ENCODE measurements around the gene SUFU. TPM values are rescaled to one million over a fixed set of nuclear protein-coding genes. Genes with fewer than 3 reads are reported as not detected.
"Not testable (repeated sequence)": the region's sequence is repeated elsewhere in the genome, so short reads cannot be mapped to it uniquely, and the experiment has no call there.

The SUFU gene
- total RNA-seq, result 1 to 10 TPM; 2.3 to 5.4 (median 4.4) TPM

DNA sequence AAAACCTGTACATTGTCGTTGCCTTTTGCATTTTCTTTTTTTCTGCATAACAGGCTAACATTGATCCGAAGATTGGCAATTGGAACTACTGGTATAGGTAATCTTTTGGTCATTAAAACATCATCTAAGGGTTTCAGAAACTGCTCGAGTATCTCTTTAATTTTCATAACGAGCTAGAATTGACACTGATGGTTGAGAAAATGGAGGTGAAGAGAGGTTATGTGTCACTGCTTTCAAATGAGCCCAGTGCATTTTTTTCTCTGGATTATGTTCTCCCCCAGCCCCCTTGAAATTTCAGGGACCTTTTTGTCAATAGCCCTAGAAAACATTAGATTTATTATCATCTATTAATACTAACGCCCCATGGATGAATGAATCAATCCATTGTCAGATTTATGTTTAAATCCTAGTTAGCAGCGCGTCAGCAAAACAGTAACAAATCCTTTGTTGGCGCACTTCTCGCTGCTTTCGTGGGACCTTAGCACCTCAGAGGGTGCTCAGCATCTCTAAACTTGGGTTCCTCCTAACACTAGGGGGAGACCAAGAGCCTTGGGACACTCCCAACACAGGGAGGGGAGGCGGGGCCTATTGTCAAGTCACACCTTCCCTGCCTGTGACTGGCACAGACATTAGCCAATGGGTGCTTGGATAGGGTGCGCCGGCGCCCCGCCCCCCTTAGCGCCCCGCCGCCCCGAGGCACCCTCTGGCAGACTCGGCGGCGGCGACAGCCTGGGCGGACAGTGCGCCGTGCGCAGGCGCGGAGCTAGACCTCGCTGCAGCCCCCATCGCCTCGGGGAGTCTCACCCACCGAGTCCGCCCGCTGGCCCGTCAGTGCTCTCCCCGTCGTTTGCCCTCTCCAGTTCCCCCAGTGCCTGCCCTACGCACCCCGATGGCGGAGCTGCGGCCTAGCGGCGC lies at the start of gene SUFU:
Gene SUFU, plus strand, starts transcription at position 709 of the 915 bp plus-strand sequence. Its CDS starts 181 bp downstream, at position 890.
- intact Hi-C loops (cut with DNase I), result loop anchor here (10.0 kb wide), 1 partner anchor 349 kb away; the partner anchor contains the start of gene NOLC1
- H3K9me3 ChIP-seq, result no peaks in the 10 kb centered on the region
- peak within 1 kb of the TSS; percentile 49 to 92 (median 55) for H3K4me3 ChIP-seq (replicated peaks in 1 of 3)
- 3% methylated on average over 18 to 23 of the region's 44 CpGs for WGBS, 2 donors
- H3K27me3 ChIP-seq, result no peaks in the 10 kb centered on the region
- DNase-seq, result peak; percentile 98
- H3K27ac ChIP-seq, result peak within 1 kb of the TSS in 2 of 3 donors; percentile 33 to 84
- H3K4me1 ChIP-seq, result peaks cover 34 to 35% of the 10 kb centered on the region in 2 donors
- TF ChIP-seq, protein P1, sequence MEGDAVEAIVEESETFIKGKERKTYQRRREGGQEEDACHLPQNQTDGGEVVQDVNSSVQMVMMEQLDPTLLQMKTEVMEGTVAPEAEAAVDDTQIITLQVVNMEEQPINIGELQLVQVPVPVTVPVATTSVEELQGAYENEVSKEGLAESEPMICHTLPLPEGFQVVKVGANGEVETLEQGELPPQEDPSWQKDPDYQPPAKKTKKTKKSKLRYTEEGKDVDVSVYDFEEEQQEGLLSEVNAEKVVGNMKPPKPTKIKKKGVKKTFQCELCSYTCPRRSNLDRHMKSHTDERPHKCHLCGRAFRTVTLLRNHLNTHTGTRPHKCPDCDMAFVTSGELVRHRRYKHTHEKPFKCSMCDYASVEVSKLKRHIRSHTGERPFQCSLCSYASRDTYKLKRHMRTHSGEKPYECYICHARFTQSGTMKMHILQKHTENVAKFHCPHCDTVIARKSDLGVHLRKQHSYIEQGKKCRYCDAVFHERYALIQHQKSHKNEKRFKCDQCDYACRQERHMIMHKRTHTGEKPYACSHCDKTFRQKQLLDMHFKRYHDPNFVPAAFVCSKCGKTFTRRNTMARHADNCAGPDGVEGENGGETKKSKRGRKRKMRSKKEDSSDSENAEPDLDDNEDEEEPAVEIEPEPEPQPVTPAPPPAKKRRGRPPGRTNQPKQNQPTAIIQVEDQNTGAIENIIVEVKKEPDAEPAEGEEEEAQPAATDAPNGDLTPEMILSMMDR (IDR thresholded peaks at IDR 0.05), result peak; percentile 82 to 94 (median 90)
- TF ChIP-seq POLR2A (IDR thresholded peaks at IDR 0.05), result peak in 1 of 2 donors; percentile 69
- H3K36me3 ChIP-seq, result no peaks in the 10 kb centered on the region

DNA sequence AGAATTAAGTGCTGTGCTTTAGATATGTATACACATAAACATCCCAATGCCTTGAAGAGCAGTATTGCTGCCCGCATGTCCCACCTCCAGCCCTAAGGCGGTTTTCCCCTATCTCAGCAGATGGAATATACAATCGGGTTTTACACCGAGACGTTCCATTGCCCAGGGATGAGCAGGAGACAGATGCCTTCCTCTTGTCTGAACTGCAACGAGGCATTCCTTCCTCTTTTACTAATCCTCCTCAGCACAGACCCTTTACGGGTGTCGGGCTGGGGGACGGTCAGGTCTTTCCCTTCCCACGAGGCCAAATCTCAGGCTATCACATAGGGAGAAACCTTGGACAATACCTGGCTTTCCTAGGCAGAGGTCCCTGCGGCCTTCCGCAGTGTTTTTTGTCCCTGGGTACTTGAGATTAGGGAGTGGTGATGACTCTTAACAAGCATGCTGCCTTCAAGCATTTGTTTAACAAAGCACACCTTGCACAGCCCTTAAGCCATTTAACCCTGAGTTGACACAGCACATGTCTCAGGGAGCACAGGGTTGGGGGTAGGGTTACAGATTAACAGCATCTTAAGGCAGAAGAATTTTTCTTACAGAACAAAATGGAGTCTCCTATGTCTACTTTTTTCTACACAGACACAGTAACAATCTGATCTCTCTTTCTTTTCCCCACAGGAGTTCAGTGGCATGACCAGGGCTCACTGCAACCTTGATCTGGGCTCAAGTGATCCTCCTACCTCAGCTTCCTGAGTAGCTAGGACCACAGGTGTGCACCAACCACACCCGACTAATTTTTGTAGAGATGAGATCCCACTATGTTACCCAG lies 48.9 kb upstream of the SUFU start:
- Histone ChIP-seq H3K4me1 (peaks cover 36 to 47% of the 10 kb centered on the region in 2 donors), H3K27ac (peak overlapping the region; percentile 33 to 50 (median 41))
- intact Hi-C loops (cut with DNase I); H3K4me3 ChIP-seq (replicated peaks in 1 of 3); H3K36me3 ChIP-seq; H3K27me3 ChIP-seq; H3K9me3 ChIP-seq: not testable (repeated sequence)
- DNase-seq, result peak; percentile 51 to 58
- 45 to 59% methylated on average over 13 of the region's 13 CpGs for WGBS, 2 donors

DNA sequence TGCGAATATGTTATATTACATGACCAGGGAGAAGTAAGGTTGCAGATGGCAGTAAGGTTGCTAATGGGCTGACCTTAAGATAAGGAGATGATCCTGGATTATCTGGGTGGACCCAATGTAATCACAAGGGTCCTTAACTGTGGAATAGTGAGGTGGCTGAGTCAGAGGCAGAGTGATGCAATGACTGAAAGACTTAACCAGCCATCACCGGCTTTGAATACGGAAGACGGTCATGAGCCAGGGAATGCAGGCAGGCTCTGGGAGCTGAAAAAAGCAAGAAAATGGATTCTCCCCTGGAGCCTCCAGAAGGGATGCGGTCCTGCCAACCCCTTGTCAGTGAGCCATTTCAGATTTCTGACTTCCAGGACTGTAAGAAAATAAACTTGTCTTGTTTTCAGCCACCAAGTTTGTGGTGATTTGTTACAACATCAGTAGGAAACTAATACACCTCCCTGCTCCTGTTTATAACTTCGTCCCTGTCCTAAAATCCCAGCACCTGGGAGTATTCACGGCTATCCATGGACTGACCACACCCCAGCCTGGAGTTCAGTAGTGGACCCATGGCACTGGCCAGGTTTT lies 47.8 kb upstream of the SUFU start:
- intact Hi-C loops (cut with DNase I), result no loop called here
- H3K4me3 ChIP-seq (replicated peaks in 1 of 3), result no peak overlapping the region
- WGBS, 2 donors, result 78 to 79% methylated on average over 7 of the region's 7 CpGs

DNA sequence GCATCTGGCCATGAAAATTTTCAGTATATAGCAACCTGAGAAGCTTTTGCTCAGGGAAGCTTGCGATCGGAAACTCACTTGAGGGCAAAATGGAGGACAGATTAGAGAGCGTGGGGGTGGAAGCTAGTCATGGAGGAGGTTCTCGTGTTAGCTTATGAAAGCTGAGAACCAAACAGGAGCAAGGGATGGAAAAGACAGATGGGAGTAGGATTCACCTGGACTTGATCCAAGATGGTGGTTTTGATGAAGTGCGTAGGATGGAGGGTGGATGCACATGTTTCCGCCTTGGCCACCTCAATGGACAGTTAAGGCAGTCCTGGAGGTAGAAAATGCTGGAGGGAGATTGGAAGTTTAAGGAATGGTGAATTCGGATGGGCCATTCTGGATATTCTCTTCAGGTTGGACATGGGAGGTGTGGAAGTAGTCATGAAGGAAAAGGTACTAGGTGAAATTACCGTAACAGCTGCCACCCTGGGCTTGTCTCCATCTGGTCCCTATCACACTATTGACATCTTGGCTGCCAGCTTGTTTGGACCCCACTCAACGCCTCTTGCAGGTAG lies 46.1 kb upstream of the SUFU start:
- H3K9me3 ChIP-seq, result no peaks in the 10 kb centered on the region
- H3K4me1 ChIP-seq, result peaks cover 38 to 51% of the 10 kb centered on the region in 2 donors
- DNase-seq, result no peak
- H3K4me3 ChIP-seq (replicated peaks in 1 of 3), result no peak overlapping the region
- no peak overlapping the region for H3K27ac ChIP-seq
- TF ChIP-seq POLR2A (IDR thresholded peaks at IDR 0.05), result no peak
- TF ChIP-seq, protein P1 (IDR thresholded peaks at IDR 0.05), result no peak
- H3K27me3 ChIP-seq, result no peaks in the 10 kb centered on the region
- 84 to 88% methylated on average over 9 of the region's 9 CpGs for WGBS, 2 donors
- H3K36me3 ChIP-seq, result no peaks in the 10 kb centered on the region
- intact Hi-C loops (cut with DNase I), result no loop called here

More for the DNA sequence above, 47.8 kb upstream of the SUFU start:
- no peak for TF ChIP-seq POLR2A (IDR thresholded peaks at IDR 0.05)
- TF ChIP-seq, protein P1 (IDR thresholded peaks at IDR 0.05), result no peak
- peak; percentile 42 to 50 for DNase-seq
- Histone ChIP-seq H3K36me3 (no peaks in the 10 kb centered on the region), H3K4me1 (peaks cover 38 to 47% of the 10 kb centered on the region in 2 donors), H3K9me3 (no peaks in the 10 kb centered on the region), H3K27me3 (no peaks in the 10 kb centered on the region), H3K27ac (peak overlapping the region in 2 of 3 donors; percentile 41 to 50)

DNA sequence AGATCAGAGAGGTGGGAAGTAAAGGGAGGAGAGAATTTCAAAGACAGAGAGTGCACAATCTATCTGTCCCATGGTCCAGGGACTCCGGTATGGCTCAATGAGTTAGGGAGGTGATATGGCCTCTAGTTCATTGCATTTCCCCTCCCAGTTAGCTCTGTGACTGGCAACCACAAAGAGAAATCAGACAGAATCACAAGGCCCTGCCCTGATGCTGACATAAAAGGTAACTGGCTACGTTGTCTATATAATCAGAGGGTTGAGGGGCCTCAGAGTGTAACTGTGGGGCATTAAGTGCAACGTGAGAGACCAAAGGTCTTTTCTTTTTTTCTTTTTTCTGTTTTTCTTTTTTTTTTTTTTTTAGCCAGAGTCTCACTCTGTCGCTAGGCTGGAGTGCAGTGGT lies 45.1 kb upstream of the SUFU start:
- intact Hi-C loops (cut with DNase I), result no loop called here
- WGBS, 2 donors, result 80 to 88% methylated on average over 4 of the region's 4 CpGs
- Histone ChIP-seq H3K36me3 (no peaks in the 10 kb centered on the region), H3K4me3 (replicated peaks in 1 of 3) (no peak overlapping the region), H3K9me3 (no peaks in the 10 kb centered on the region), H3K4me1 (peaks cover 34 to 51% of the 10 kb centered on the region in 2 donors), H3K27me3 (no peaks in the 10 kb centered on the region), H3K27ac (no peak overlapping the region)
- no peak for DNase-seq
- TF ChIP-seq, protein P1 (IDR thresholded peaks at IDR 0.05), result no peak
- TF ChIP-seq POLR2A (IDR thresholded peaks at IDR 0.05), result no peak
